ENCODE data around the gene CPD. TPM values are rescaled to one million over a fixed set of nuclear protein-coding genes. Genes with fewer than 3 reads are reported as not detected.

Gene CPD
- total and polyA plus RNA-seq, 2 of the 13 experiments (the other 11 are each of a cell fraction or from before 2014, with no cell fraction given): 46.1 to 72.3 TPM

- TF ChIP-seq ZBTB40 (IDR thresholded peaks at IDR 0.05) (no peak), ZBTB40 (CRISPR knock-in tag; IDR thresholded peaks at IDR 0.05) (no peak), CC2D1A (CRISPR knock-in tag; IDR thresholded peaks at IDR 0.05) (no peak), THAP7 (CRISPR knock-in tag; IDR thresholded peaks at IDR 0.05) (no peak), RFX5 (IDR thresholded peaks at IDR 0.05; ENCODE audit: low read depth, low read length) (peak; percentile 81), DMTF1 (CRISPR knock-in tag; IDR thresholded peaks at IDR 0.05) (no peak), ZBTB21 (CRISPR knock-in tag; IDR thresholded peaks at IDR 0.05) (no peak), ZNF850 (CRISPR knock-in tag; conservative IDR thresholded peaks at IDR 0.05) (no peak), ATF7 (IDR thresholded peaks at IDR 0.05) (no peak), ATF7 (CRISPR knock-in tag; IDR thresholded peaks at IDR 0.05) (no peak), BHLHE40 (IDR thresholded peaks at IDR 0.05; ENCODE audit: low read length) (peak; percentile 6; the same call in 1 of the 2 replicates), ZNF432 (CRISPR knock-in tag; IDR thresholded peaks at IDR 0.05; ENCODE audit: borderline replicate concordance) (no peak), MAZ (IDR thresholded peaks at IDR 0.05; ENCODE audit: borderline replicate concordance, low read depth, low read length) (peak; percentile 88), MAZ (CRISPR knock-in tag; IDR thresholded peaks at IDR 0.05; ENCODE audit: low read depth) (peak; percentile 69; the same call in 1 of the 2 replicates)
- TF ChIP-seq, protein P1, sequence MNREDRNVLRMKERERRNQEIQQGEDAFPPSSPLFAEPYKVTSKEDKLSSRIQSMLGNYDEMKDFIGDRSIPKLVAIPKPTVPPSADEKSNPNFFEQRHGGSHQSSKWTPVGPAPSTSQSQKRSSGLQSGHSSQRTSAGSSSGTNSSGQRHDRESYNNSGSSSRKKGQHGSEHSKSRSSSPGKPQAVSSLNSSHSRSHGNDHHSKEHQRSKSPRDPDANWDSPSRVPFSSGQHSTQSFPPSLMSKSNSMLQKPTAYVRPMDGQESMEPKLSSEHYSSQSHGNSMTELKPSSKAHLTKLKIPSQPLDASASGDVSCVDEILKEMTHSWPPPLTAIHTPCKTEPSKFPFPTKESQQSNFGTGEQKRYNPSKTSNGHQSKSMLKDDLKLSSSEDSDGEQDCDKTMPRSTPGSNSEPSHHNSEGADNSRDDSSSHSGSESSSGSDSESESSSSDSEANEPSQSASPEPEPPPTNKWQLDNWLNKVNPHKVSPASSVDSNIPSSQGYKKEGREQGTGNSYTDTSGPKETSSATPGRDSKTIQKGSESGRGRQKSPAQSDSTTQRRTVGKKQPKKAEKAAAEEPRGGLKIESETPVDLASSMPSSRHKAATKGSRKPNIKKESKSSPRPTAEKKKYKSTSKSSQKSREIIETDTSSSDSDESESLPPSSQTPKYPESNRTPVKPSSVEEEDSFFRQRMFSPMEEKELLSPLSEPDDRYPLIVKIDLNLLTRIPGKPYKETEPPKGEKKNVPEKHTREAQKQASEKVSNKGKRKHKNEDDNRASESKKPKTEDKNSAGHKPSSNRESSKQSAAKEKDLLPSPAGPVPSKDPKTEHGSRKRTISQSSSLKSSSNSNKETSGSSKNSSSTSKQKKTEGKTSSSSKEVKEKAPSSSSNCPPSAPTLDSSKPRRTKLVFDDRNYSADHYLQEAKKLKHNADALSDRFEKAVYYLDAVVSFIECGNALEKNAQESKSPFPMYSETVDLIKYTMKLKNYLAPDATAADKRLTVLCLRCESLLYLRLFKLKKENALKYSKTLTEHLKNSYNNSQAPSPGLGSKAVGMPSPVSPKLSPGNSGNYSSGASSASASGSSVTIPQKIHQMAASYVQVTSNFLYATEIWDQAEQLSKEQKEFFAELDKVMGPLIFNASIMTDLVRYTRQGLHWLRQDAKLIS (CRISPR knock-in tag; IDR thresholded peaks at IDR 0.05): no peak
Measured at GRCh38 chr17:30378825-30379302, at the start of gene CPD (continued).
